Right renal pelvis (tissue), 4 donors: ENCODE results near the gene POU5F1. TPM values are rescaled to one million over a fixed set of nuclear protein-coding genes. Genes with fewer than 3 reads are reported as not detected.

Source experiments
- DNase-seq, 4 donors: peaks; one replicate each; pipeline ENCODE4 v3.0.0-alpha.2; 2013; ENCODE audit warnings: low read depth in 4 of 4, low spot score in 3 of 4, missing footprints in 1 of 4
- polyA plus RNA-seq, 4 donors: library from polyadenylated mRNA; unstranded; fragments of 120-200 nt; gene quantifications; one replicate each; pipeline ENCODE4 v1.2.1, GENCODE V29; 2013; ENCODE audit not compliant: insufficient read length in 4 of 4

The POU5F1 gene
- polyA plus RNA-seq, 4 donors = 1.6 to 7.3 (median 3.0) TPM

GRCh38 chr6:31144296-31144969 lies 26.0 kb downstream of the POU5F1 start:
- no peak for DNase-seq

- DNase-seq = no peak
These were observed 27.3 kb downstream of the POU5F1 start for GRCh38 chr6:31143148-31143547.

- no peak for DNase-seq
These were observed 28.1 kb downstream of the POU5F1 start for GRCh38 chr6:31142361-31142761.

GRCh38 chr6:31140643-31141042 lies 29.8 kb downstream of the POU5F1 start:
- DNase-seq = no peak

GRCh38 chr6:31139599-31139998 lies 30.9 kb downstream of the POU5F1 start:
- DNase-seq = no peak

- DNase-seq = no peak
These were observed 31.5 kb downstream of the POU5F1 start, which contains the start of gene PSORS1C2 for GRCh38 chr6:31138982-31139381. Gene PSORS1C2 (minus strand): TSS chr6:31139066. CDS start chr6:31139026, 40 bp downstream.

- no peak for DNase-seq
These were observed 34.8 kb downstream of the POU5F1 start for GRCh38 chr6:31135710-31136109.

GRCh38 chr6:31132806-31133205 lies 37.7 kb downstream of the POU5F1 start:
- no peak for DNase-seq

GRCh38 chr6:31131595-31131994 lies 38.9 kb downstream of the POU5F1 start:
- DNase-seq = no peak

- no peak for DNase-seq
These were observed 39.7 kb downstream of the POU5F1 start for GRCh38 chr6:31130751-31131150.

- no peak for DNase-seq
These were observed 41.4 kb downstream of the POU5F1 start for GRCh38 chr6:31129130-31129529.

GRCh38 chr6:31128093-31128676 lies 42.3 kb downstream of the POU5F1 start:
- DNase-seq = peak; percentile 38 to 44 (median 44)

GRCh38 chr6:31126396-31127175 lies 43.9 kb downstream of the POU5F1 start:
- DNase-seq = no peak

- no peak for DNase-seq
These were observed 44.7 kb downstream of the POU5F1 start for GRCh38 chr6:31125586-31126363.

GRCh38 chr6:31125162-31125561 lies 45.3 kb downstream of the POU5F1 start:
- DNase-seq = no peak

- peak in 3 of 4 donors; percentile 37 to 77 (median 52) for DNase-seq
These were observed 47.4 kb downstream of the POU5F1 start for GRCh38 chr6:31122791-31123706.

GRCh38 chr6:31121131-31121790 lies 49.2 kb downstream of the POU5F1 start:
- no peak for DNase-seq

- DNase-seq = no peak
These were observed 50.1 kb downstream of the POU5F1 start, which contains the start of gene CDSN for GRCh38 chr6:31120151-31120915. Gene CDSN (minus strand): TSS chr6:31120446. CDS start chr6:31120419, 27 bp downstream.
